IgD-negative memory B cell (primary cell): ENCODE results near the gene RAP1GAP. TPM values are rescaled to one million over a fixed set of nuclear protein-coding genes. Genes with fewer than 3 reads are reported as not detected.
A peak's percentile ranks its signal among the peaks of the same experiment; 100 is the strongest.

Experiments used
- H3K27ac Mint-ChIP-seq, 3 donors: one replicate each; pipeline ENCODE4 v1.8.0; 2020 to 2022; ENCODE audit warnings: mild to moderate bottlenecking in 3 of 3, mixed read lengths in 3 of 3, moderate library complexity in 1 of 3
- H3K27me3 Mint-ChIP-seq: one replicate; pipeline ENCODE4 v1.8.0; 2021; ENCODE audit warnings: mixed read lengths
- H3K36me3 Mint-ChIP-seq: one replicate; pipeline ENCODE4 v1.8.0; 2020; ENCODE audit warnings: mild to moderate bottlenecking, mixed read lengths
- H3K4me1 Mint-ChIP-seq, 3 donors: one replicate each; pipeline ENCODE4 v1.8.0; 2020 to 2022; ENCODE audit warnings: mixed read lengths in 3 of 3, mild to moderate bottlenecking in 1 of 3
- H3K4me3 Mint-ChIP-seq, 4 donors: one replicate each; pipeline ENCODE4 v1.8.0; 2020 to 2022; ENCODE audit warnings: mild to moderate bottlenecking in 4 of 4, mixed read lengths in 4 of 4, moderate library complexity in 3 of 4
- H3K9me3 Mint-ChIP-seq, 3 donors: one replicate each; pipeline ENCODE4 v1.8.0; 2020 to 2021; ENCODE audit warnings: mixed read lengths in 3 of 3, mild to moderate bottlenecking in 1 of 3
- polyA plus RNA-seq: library from polyadenylated mRNA; unstranded; fragments of 300-500 nt; fragmentation: Illumina TruSeq; gene quantifications from one replicate; pipeline ENCODE4 v1.2.3, GENCODE V29; 2021

Gene RAP1GAP
- polyA plus RNA-seq, 1 donor from 2014 or later, result not detected

DNA sequence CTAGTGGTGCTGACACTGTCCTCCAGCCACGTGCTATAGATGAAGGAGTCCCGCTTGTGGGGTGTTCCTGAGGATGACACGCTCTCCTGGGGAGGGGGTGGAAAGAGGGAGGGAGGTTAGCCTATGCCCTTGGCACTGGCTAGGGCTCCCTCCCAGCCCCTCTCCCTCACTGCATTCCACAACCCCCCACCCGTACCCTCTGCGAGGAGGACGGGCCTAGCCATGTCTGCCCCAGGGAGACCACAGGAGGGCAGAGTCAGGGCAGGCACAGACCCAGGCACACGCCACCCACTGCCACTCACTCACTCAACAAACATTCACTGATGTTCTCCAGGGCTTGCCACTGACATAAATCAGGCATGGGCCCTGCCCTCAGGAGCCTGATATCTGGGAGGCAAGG lies 70.7 kb downstream of the RAP1GAP start:
- H3K27ac Mint-ChIP-seq, result no peak overlapping the region
- H3K27me3 Mint-ChIP-seq, result peaks cover 25% of the 10 kb centered on the region
- H3K36me3 Mint-ChIP-seq, result peaks cover 2% of the 10 kb centered on the region
- H3K4me1 Mint-ChIP-seq, result peaks cover 0 to 2% (median 0%) of the 10 kb centered on the region in 3 donors
- no peak overlapping the region for H3K4me3 Mint-ChIP-seq
- H3K9me3 Mint-ChIP-seq, result no peaks in the 10 kb centered on the region

DNA sequence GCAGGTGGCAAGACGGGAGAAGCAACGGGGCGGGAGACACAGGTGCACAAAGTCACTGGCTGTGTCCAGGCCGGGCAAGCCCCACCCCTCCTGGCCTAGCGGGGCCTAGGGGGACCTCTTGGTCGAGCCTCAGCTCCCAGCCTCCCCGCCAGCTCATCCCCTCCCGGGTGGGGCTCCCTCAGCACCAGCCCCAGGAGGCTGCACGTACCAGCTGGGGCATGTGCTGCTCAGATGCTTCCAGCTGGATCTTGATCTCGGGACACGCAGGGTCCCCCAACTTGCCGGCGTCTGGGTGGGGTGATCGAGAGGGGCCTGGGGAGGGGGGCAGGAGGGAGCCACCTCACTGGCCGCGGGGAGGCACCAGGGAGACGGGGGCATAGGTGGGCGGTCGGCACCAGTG lies 71.4 kb downstream of the RAP1GAP start:
- Mint-ChIP-seq H3K9me3 (no peaks in the 10 kb centered on the region), H3K27ac (no peak overlapping the region), H3K4me1 (peaks cover 0 to 2% (median 0%) of the 10 kb centered on the region in 3 donors), H3K27me3 (peaks cover 25% of the 10 kb centered on the region), H3K36me3 (peaks cover 2% of the 10 kb centered on the region), H3K4me3 (no peak overlapping the region)

DNA sequence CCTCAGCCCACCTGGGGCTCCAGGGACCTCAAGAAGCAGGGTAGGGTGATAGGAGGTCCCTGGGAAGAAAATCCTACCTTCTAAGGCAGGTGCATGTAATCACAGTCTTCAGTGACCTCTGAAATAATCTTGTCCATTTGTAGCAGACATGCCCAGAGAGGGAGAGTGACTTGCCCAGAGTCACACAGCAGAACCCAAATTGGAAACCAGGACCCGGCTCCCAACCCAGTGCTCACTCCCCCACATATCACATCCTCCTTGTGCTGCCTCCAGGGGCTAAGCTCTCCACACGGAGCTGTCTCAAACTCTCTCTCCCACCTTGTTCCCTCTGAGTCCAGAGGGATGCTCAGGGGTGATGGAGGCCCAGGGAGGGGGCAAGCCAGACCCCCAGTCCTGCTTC lies 72.5 kb downstream of the RAP1GAP start:
- no peak overlapping the region for H3K4me3 Mint-ChIP-seq
- H3K4me1 Mint-ChIP-seq, result peaks cover 0 to 4% (median 0%) of the 10 kb centered on the region in 3 donors
- no peaks in the 10 kb centered on the region for H3K9me3 Mint-ChIP-seq
- H3K36me3 Mint-ChIP-seq, result peaks cover 2% of the 10 kb centered on the region
- H3K27ac Mint-ChIP-seq, result no peak overlapping the region
- H3K27me3 Mint-ChIP-seq, result peaks cover 30% of the 10 kb centered on the region

DNA sequence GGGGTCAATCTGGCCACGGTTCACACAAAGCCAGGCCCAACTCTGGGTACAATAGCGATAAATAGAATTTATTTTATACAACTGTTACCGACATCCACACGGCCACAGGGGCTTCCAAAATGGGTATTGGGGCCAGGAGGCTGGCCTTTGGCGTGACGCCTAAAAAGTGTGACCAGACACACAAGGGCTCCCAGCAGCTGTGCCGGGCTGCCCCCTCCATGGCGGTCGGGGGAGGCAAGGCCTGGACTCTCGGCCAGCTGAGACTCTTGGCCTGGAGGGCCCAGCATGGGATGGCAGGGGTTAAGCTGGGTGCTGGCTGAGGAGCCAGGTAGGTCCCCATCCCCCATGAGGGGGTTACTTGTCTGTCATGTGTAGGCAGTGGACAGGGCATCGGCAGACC lies 73.0 kb downstream of the RAP1GAP start:
- peaks cover 2% of the 10 kb centered on the region for H3K36me3 Mint-ChIP-seq
- H3K4me3 Mint-ChIP-seq, result no peak overlapping the region
- peaks cover 0 to 4% (median 0%) of the 10 kb centered on the region in 3 donors for H3K4me1 Mint-ChIP-seq
- H3K9me3 Mint-ChIP-seq, result no peaks in the 10 kb centered on the region
- H3K27me3 Mint-ChIP-seq, result peaks cover 31% of the 10 kb centered on the region
- no peak overlapping the region for H3K27ac Mint-ChIP-seq

DNA sequence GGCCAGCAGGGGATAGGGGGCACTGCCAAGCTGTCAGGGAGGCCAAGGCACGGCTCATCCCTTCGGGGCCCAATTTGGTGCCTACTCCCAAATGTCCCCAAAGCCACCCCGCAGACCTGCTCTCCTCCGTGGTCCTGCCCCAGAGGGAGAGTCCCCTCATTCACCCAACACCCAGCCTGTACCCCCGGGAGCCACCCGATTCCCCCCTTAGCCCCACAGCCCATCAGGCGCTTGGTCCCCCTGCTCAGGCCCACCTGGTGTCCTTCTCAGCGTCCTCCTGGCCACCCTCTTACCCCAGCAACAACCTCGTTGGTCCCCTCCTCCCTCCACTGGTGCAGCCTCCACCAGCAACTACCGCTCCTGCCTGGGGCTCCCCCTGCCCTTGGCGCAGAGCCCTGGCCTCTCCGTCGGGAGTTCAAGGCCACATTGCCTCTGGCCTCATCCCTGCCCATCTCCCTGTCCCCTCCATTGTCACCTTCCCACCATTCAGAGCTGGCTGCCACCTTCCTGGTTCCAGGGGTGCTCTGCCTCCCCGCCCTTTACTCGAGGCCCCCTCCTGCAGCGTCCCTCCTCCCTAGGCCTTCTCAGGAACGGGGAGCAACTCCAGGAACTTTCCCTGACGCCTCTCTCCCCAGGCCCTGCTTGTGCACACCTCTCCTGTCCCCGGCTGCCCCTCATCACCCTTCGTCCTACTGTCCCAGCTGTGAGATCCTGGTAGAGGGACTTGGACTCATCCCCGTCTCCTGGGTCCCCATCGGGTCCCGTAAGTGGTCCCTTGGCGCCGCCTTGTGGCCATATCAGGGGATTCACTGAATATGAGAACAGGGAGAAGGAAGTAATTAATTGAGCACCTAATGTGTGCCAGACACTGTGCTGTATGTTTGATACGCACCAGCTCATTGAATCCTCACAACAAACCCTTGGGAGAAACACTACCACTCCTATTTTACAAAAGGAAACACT lies 73.9 kb downstream of the RAP1GAP start:
- Mint-ChIP-seq H3K27me3 (peaks cover 24% of the 10 kb centered on the region), H3K9me3 (no peaks in the 10 kb centered on the region), H3K4me1 (peaks cover 0 to 3% (median 0%) of the 10 kb centered on the region in 3 donors), H3K27ac (no peak overlapping the region), H3K36me3 (peaks cover under 1% of the 10 kb centered on the region), H3K4me3 (no peak overlapping the region)

GRCh38 chr1:21594501-21594900 lies 74.7 kb downstream of the RAP1GAP start:
- Mint-ChIP-seq H3K4me1 (peaks cover 0 to 3% (median 0%) of the 10 kb centered on the region in 3 donors), H3K36me3 (no peaks in the 10 kb centered on the region), H3K27ac (peak overlapping the region in 1 of 3 donors; percentile 73), H3K4me3 (no peak overlapping the region), H3K9me3 (no peaks in the 10 kb centered on the region), H3K27me3 (peaks cover 18% of the 10 kb centered on the region)

GRCh38 chr1:21593231-21593630 lies 75.9 kb downstream of the RAP1GAP start:
- no peaks in the 10 kb centered on the region for H3K36me3 Mint-ChIP-seq
- peaks cover 0 to 3% (median 0%) of the 10 kb centered on the region in 3 donors for H3K4me1 Mint-ChIP-seq
- no peaks in the 10 kb centered on the region for H3K9me3 Mint-ChIP-seq
- no peak overlapping the region for H3K27ac Mint-ChIP-seq
- no peak overlapping the region for H3K4me3 Mint-ChIP-seq
- H3K27me3 Mint-ChIP-seq, result peaks cover 25% of the 10 kb centered on the region

GRCh38 chr1:21592086-21592865 lies 76.9 kb downstream of the RAP1GAP start:
- Mint-ChIP-seq H3K27me3 (peaks cover 23% of the 10 kb centered on the region), H3K4me1 (peaks cover 0 to 3% (median 0%) of the 10 kb centered on the region in 3 donors), H3K9me3 (no peaks in the 10 kb centered on the region), H3K36me3 (no peaks in the 10 kb centered on the region), H3K27ac (no peak overlapping the region), H3K4me3 (peak overlapping the region in 1 of 4 donors; percentile 51)

DNA sequence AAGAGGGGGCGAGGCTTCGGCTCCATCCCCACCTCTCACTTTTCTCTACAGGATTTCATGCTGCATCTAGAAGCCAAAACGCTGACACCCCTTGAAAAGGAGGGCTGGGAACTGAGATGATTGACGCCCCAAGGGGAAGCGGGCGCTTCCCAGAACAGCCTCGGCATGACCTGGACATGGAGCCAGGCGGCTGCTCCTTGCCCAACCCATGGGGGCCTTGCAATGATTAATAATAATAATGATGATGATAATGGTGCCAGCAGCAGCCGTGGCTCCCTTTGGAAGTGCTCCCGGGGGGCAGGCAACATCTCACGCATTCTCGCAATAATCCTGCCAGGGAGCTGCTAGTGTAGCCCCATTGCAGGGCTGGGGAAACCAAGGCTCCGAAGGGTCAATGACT lies 78.2 kb downstream of the RAP1GAP start:
- H3K9me3 Mint-ChIP-seq, result no peaks in the 10 kb centered on the region
- H3K27me3 Mint-ChIP-seq, result peaks cover 25% of the 10 kb centered on the region
- no peak overlapping the region for H3K27ac Mint-ChIP-seq

GRCh38 chr1:21590126-21590880 lies 78.9 kb downstream of the RAP1GAP start:
- no peaks in the 10 kb centered on the region for H3K36me3 Mint-ChIP-seq
- peaks cover 25% of the 10 kb centered on the region for H3K27me3 Mint-ChIP-seq
- H3K9me3 Mint-ChIP-seq, result no peaks in the 10 kb centered on the region
- no peak overlapping the region for H3K27ac Mint-ChIP-seq
- H3K4me3 Mint-ChIP-seq, result no peak overlapping the region
- peaks cover 0 to 3% (median 0%) of the 10 kb centered on the region in 3 donors for H3K4me1 Mint-ChIP-seq

More for the DNA sequence above, 78.2 kb downstream of the RAP1GAP start:
- no peak overlapping the region for H3K4me3 Mint-ChIP-seq
- peaks cover 0 to 3% (median 0%) of the 10 kb centered on the region in 3 donors for H3K4me1 Mint-ChIP-seq
- H3K36me3 Mint-ChIP-seq, result no peaks in the 10 kb centered on the region

- H3K4me1 Mint-ChIP-seq, result peaks cover 0 to 3% (median 0%) of the 10 kb centered on the region in 3 donors
- no peak overlapping the region for H3K27ac Mint-ChIP-seq
- no peaks in the 10 kb centered on the region for H3K9me3 Mint-ChIP-seq
- H3K27me3 Mint-ChIP-seq, result peaks cover 27% of the 10 kb centered on the region
- no peak overlapping the region for H3K4me3 Mint-ChIP-seq
- no peaks in the 10 kb centered on the region for H3K36me3 Mint-ChIP-seq
Measured at GRCh38 chr1:21589618-21590017, 79.5 kb downstream of the RAP1GAP start.

DNA sequence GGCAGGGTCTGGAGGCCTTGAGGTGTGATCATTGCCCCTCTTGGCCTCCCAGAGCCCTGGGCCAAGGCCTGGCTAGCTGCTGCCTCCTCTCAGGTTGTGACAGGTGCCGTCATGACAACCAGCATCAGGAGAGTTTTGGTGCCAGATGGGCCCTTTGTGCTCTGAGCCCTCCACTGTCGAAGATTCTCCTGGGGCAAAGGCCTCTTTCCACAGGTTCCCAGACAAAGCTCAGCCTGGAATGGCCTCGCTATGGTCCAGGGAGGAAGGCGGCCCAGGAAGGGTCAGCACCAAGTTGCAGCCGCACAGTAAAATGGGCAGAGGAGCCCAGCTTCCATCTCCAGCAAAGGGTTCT lies 81.6 kb downstream of the RAP1GAP start:
- no peak overlapping the region for H3K27ac Mint-ChIP-seq
- peaks cover 24% of the 10 kb centered on the region for H3K27me3 Mint-ChIP-seq
- peaks cover 0 to 3% (median 2%) of the 10 kb centered on the region in 3 donors for H3K4me1 Mint-ChIP-seq
- H3K36me3 Mint-ChIP-seq, result no peaks in the 10 kb centered on the region
- H3K4me3 Mint-ChIP-seq, result no peak overlapping the region
- no peaks in the 10 kb centered on the region for H3K9me3 Mint-ChIP-seq

DNA sequence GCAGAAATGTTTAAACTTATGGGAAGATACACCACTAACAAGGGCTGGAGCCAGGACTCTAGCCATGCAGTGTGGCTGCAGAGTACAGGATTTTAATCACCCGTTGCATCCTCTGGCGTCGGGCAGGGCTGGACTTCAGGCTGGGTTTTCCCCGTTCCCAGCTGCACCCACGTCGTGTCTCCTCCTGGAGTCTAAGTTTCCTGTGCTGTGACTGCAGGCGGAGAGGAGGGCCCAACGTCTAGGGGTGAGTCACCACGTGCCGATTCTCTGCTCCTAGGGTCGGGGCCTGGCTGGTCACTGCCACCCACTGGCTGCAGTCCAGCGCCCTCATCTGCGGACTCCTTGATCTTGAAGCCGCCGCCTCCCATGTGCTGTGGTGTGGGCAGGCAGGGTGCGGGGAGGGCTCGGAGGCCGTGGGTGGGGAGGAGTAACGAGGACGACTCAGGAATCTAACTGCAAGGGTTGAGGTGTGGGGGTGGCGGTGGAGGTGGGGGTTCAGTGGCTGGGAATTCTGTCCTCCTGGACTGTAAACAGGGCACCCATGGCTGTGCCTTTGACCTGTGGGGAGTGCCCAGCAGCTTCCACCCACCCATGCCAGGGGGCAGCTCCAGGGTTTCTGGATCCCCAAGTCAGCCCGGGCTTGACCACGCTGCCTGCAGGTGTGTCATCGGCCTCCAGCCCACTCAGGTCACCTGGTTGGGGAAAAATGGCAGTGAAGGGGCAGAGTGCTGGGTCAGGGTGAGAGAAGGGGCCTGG lies 82.1 kb downstream of the RAP1GAP start:
- Mint-ChIP-seq H3K9me3 (no peaks in the 10 kb centered on the region), H3K36me3 (no peaks in the 10 kb centered on the region), H3K4me3 (no peak overlapping the region), H3K27ac (no peak overlapping the region), H3K4me1 (peaks cover 0 to 2% (median 1%) of the 10 kb centered on the region in 3 donors), H3K27me3 (peaks cover 20% of the 10 kb centered on the region)

- Mint-ChIP-seq H3K36me3 (no peaks in the 10 kb centered on the region), H3K4me1 (peaks cover 0 to 2% (median 0%) of the 10 kb centered on the region in 3 donors), H3K27ac (no peak overlapping the region), H3K9me3 (no peaks in the 10 kb centered on the region), H3K27me3 (peaks cover 19% of the 10 kb centered on the region), H3K4me3 (no peak overlapping the region)
Measured at GRCh38 chr1:21586222-21586621, 82.9 kb downstream of the RAP1GAP start.
